Colon (tissue), 2 donors: ENCODE results near the gene VCAM1.

Source experiments
- FAIRE-seq: peaks from 2 replicates; lab custom pipeline; 2012; peaks lifted over from hg19 to GRCh38; lab: Jason Lieb, UNC
- donor health status: control.
- donor health status: control.

The VCAM1 gene

DNA sequence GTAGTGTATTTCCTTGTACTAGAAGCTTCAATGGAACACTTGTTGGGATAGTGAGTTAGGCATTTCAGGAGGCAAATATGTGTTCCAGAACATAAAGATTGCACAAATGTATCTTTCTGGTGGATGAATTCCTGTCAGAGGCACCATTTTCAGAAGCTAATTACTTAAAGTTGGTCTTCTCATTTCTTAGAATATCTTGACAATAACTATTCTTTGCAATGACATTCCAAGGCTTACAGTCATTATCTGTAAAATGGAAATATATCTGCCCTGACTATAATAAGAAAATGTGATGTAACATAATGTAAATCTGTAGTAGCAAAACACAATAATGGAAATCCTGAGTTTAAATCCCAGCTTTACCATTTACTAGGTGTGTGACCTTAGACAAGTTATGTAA is 2.7 kb downstream of the VCAM1 start:
- no peak for FAIRE-seq

DNA sequence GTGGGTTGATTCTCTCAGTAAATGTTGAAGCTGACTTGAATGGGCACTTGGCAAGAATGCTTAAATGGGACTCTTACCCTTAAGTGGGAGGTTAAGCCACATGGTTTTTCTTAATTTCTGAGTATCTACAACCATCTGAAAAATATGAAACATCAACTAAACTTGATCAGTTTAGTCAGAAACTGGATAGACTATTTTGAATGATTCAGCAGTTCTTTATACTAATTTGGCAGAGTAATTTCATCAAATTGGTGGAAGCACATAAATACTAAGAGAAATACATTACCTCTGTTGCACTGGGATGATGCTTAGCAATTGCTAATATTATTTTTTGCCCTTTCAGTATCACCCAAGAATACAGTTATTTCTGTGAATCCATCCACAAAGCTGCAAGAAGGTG is 4.7 kb downstream of the VCAM1 start:
- FAIRE-seq, result no peak

DNA sequence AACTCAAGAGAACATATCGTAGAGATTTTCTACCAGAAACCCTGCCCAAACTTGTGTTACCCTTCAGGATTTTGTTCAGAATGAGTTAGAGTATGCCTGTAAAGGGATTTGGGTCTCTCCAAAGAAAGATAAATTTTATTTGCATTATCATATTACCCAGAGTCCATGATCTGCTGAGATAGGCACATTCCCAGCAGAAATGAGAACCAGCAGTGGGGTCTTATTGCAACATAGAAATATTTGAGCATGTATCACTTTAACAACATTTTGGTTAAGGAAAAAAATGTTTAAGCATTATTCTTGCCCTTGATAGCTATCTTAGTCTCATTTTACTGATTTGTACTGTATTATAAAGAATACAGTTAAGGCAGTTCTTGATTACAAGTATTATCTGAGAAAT is 10.6 kb downstream of the VCAM1 start:
- no peak for FAIRE-seq

DNA sequence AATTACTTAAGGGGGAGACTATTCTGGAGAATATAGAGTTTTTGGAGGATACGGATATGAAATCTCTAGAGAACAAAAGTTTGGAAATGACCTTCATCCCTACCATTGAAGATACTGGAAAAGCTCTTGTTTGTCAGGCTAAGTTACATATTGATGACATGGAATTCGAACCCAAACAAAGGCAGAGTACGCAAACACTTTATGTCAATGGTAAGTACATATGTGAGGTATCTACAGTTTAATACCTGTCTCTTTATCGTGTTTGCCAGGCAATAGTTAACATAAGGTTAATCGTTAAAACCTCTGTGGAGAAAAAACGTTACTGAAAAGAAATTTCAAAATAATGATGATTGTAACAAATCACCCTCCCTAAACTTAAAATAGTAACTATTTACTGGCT is 11.8 kb downstream of the VCAM1 start:
- no peak for FAIRE-seq

DNA sequence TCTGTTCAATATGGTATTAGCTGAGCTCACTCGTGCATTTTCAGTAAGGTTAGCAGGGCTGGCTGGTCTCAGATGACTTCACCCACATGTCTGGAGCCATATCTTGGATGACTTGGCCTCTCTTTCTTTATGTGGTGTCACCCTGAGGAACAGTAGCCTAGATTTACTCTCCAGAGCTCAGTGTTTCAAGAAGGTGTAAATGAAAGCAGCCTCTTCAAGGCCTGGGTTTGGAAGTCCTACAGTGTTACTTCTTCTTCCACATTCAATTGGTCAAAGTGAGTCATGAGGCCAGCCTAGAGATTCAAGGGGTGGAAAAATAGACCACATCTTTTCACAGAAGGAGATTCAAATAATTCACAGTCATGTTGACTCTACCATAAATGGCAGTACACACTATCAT is 12.2 kb downstream of the VCAM1 start:
- no peak for FAIRE-seq

DNA sequence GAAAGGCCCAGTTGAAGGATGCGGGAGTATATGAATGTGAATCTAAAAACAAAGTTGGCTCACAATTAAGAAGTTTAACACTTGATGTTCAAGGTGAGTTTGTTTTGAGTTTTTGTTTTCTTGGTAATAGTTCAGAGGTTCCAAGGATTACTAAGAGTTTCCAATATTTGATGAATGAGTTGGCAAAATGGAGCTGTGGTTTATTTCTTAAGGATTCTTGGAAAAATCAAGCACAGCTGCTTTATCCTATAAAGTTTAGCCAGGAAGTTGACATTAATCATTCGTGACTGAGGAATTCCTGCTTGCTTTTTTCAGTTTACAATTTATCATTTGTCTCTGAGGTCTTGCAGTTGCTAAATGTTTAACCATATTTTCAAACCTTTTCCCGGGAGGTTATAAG is 15.1 kb downstream of the VCAM1 start:
- no peak for FAIRE-seq

DNA sequence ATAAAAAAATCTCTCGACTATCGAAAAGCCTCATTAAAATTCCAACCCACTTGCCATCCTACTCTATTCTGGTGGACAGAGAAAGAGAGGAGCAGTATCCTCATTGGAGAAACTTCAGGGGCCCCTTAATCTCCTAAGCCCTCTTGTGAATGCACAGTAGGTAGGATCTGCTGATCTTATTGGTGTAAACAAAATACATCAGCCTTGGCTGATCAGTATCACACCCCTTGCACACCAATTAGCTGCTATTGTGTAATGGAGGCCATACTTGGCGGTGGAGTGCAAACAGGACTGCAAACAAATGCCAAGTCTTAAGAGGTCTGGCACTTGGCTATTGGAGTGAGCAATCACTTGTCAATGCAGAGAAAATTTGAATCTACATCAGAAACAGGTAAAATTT is 15.7 kb downstream of the VCAM1 start:
- no peak for FAIRE-seq

DNA sequence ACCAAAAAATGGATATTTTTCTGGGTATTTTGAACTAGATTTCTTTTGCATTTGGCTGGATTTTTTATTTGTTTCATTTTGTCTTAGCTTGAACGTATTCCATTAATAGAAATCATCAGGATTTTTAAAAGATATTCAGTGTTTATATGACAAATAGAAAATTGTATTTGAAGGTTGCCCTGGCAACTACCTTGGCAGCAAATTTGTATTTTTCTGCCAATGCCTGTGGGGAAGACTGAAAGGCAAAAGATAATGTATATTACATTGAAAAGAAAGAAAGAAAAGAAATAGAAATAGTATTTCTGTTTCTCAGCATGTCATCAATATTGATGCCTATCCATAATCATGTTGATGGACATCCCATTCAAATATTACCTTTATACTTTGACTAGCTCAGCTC is 16.8 kb downstream of the VCAM1 start:
- FAIRE-seq, result no peak

DNA sequence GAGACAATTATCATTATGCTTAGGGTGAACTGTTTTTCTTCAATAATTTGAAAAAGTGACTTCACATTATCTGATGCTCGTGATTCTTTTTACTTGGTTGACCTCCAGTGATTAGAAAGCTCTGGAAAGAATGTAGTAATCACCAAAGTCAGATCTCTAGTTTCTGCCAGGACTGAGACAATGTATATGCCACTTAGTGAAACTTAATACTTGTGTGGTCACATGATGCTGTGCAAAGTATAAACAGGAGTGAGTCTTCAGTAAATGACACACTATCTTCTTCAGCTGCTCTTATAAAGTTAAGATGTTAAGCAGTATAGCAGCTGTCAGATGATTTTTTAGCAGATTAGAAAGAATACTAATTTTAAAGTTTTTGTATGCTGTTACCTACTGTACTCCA is 17.2 kb downstream of the VCAM1 start:
- no peak for FAIRE-seq

DNA sequence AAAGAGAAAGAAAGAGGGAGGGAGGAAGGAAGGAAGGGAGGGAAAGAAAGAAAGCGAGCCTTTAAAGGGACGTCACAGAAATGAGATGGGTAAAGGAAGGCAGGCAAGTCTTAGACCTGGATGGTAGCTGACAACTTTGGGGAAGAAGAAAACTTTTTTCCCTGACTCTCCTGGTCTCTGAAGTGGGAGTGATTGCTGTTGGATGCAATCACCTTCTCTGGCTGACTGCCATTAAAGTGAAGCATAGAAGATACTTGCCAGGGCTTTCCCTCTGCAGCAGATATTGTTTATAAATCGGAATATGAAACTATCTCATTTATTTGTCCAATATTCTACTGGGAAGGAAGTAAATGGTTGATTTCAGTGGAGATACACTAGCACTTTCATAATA is 27.0 kb downstream of the VCAM1 start:
- no peak for FAIRE-seq

DNA sequence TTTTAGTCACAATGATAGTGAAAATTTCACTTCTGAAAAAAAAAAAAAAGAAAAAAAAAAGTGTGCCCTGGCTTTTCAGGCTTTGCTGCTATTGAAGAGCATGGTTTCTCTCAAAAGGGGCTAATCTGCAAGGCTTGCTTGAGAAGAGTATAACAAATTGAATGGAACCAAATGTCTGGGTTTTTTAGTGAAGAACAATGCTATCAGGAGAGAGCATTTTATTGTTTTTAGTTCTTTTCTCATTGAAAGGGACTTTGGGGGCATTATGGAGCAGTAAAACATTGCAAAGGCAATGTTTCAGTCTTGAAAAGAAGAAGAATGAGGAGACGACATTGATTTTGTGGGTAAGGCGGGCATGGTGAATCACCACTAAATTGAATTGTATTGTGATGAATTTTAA is 28.2 kb downstream of the VCAM1 start:
- FAIRE-seq, result no peak

DNA sequence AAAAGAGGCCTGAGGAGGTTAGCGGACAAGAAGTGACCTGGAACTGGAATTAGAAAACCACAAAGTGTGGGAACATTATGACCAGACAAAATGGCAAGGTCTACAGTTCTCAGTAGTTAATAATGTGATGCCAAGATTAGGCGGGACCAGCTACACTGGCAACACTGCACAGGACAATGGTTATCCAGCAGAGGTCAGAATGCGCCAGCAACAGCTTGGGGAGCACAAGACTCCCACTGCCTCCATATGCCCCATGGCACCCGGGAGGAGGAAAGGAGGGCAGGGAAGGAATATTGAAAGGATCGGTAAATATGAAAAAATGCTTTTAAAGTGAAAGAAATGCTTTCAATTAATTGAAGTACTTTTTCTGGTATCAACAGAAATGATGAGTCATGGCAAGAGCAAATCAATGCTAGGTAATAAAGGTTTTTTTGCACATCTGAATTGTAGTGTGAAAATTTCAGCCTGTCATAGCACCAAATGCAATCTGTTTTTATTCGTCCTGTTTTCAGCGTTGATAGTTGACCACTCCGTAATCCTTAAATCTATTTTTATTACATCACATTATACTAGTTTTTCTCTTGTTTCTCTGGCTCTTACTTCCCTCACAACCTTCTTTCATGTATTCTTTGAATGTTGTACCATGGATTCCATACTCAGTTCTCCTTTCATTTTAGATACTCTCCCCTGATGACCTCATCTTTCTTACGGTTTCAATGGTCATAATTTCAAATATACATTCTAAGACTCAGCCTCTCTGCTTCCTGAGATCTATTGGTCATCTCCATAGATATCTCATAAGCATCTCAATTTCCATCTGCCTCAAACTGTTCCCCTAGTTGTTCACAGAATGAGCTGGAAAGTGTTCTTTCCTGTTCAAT is 30.7 kb downstream of the VCAM1 start:
- FAIRE-seq, result no peak

DNA sequence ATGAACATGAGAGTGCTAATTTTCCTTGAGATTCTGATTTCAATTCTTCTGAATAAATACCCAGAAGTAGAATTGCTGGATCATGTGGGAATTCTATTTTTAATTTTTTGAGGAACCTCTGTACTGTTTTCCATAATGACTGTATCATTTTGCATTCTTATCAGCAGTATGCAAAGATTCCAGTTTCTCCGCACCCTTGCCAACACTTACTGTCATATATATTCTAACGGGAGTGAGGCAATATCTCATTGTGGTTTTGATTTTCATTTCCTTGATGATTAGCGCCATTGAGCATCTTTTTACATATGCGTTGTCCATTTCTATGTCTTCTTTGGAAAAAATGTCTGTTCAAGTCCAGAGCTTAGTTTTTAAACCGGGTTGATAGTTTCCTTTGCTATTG is 33.2 kb downstream of the VCAM1 start:
- FAIRE-seq, result no peak

DNA sequence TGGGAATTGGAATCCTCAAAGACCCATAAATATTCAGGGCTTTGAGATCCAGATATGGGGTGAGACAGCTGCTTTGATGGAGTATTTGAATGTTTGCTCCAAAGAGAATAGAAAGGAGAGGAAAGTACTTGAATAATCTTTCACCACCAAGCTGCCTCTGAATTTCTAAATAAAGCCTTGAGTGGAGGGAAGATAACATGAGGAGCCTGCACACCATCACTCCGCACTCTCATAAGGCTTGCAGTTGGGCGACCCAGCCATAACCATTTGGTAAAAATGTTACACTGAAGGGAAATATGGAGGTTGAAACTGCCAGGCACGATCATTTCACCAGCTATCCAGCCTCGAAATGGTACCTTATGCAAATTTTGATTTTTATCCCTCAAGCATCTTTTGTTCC is 38.4 kb downstream of the VCAM1 start:
- no peak for FAIRE-seq

DNA sequence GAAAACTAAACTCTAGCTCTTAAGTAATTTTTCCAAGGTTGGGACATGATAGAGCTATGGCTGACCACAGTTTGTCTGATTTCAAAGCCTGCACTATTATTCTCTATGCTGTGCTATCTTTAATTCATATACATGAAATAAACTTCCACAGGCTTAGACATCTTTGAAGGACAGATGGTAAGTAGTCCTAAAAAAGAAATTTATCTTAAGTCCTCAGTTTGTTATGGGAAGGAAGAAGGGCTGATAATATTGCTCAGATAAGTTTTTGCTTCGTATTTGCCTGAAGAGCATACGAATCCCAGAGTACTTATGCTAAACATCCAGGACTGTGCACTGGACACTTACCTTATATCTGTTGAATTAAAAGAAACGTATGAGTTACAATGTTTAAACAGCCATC is 39.6 kb downstream of the VCAM1 start:
- no peak for FAIRE-seq

DNA sequence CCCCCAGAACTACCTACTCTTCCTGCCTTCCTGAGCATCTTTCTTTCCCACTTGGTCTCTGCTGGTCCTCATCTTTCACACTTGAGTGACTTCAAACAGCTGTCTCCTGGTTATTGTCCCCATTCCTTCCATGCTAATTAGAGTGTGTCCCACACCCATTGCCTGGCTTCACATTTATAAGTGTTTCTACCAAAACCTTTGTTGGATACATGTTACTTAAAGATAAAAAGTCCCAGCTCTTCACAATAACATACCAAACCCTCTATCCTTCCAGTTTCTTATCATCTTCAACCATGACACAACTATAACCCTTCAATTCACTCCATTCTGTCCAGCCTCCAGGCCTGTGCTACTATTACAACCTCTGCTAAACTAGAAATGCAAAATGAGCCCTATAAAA is 41.0 kb downstream of the VCAM1 start:
- FAIRE-seq, result no peak

DNA sequence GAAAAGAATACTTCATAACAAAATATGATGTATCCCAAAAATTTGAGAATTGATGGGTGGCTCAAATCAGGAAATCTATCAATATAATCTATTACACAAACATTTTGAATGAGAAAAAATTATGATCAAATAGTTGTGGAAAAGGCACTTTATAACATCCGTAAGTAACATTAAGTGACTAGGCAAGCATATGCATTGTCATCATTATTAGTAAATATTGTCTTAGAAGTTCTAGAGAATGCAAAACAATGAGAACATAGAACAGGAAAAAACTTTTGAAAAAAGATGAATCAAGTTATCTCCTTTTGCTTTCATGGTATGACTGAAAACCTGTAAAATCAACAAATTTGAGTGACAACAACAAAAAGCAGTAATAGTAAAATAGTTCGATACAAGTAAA is 42.9 kb downstream of the VCAM1 start:
- FAIRE-seq, result no peak

DNA sequence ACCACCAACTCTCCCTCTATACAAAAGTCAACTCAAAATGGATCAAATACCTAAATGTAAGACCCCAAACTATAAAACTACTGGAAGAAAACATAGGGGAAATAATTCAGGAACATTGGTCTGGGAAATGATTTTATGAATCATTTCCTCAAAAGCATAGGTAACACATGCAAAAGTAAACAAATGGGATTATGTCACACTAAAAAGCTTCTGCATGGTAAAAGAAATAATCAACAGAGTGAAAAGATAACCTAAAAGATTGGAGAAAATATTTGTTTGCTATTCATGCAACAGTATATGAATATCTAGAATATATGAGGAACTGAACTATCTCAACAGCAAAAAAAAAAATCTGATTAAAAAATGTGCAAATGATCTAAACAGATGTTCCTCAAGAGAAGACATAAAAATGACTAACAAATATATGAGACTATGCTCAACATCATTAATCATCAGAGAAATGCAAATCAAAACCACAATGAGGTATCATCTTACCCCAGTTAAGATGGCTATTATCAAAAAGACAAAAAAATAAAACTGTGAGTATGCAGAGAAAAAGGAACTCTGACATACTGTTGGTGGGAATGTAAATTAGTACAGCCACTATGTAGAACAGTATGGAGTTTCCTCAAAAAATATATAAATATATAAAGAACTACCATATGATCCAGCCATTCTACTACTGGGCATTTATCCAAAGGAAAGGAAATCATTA is 47.8 kb downstream of the VCAM1 start:
- no peak for FAIRE-seq

DNA sequence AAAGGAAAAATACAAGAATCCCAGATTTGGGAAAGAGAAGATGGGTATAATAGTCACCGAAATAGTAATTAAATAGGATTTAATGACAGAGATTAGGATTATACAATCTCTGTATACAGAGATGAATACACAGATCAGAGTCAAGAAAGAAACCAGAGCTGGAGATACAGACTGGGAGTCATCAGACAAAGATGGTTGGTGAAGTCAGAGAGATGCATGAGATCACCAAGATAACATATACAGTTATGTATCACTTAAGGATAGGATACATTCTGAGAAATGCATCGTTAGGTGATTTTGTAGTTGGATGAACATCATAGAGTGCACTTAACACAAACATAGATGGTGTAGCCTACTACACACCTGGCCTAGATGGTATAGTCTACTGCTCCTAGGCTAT is 49.8 kb downstream of the VCAM1 start:
- FAIRE-seq, result no peak

DNA sequence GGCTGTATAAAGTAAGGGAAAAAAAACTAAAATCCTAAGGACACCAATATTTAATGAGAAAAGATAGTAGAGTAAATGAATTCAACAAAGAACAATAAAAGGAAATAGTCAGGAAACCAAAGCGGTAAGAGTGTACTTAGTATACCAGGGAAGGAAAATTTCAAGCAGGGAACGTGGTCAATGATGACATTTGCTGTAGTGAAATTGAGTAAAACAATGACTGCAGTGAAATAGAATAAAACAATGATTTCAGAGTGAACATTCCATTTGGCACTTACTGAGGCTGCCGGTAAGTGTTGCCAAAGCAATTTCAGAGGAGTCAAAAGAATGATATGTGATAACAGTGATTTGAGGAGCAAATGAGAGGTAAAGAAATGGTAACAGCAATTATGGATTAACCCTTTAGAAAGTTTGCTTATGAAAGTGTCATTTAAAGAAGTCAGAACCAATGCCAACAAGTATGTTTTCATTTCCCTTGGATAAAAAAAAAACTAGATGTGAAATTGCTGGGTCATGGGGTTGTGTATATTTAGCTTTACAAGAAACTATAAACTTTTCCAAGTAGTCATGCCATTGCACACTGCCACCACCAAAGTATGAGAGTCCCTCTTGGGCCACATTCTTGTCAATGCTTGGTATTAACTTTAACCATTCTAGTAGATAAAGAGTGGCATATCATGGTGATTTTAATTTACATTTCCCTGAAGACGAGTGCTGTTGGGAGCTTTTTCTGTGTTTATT is 50.5 kb downstream of the VCAM1 start:
- no peak for FAIRE-seq

DNA sequence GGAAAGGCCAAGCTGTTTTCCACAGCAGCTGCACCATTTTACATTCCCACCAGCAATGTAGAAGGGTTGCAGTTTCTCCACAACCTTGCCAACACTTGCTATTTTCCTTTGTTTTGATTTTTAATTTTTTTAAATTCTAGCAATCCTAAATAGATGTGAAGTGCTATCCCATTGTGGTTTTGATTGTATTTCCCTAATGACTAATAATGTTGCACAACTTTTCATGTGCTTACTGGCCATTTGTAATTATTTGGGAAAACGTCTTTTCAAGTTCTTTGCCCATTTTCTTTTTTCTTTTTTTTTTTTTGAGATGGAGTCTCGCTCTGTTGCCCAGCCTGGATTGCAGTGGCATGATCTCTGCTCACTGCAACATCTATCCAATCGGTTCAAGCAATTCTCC is 53.9 kb downstream of the VCAM1 start:
- no peak for FAIRE-seq

DNA sequence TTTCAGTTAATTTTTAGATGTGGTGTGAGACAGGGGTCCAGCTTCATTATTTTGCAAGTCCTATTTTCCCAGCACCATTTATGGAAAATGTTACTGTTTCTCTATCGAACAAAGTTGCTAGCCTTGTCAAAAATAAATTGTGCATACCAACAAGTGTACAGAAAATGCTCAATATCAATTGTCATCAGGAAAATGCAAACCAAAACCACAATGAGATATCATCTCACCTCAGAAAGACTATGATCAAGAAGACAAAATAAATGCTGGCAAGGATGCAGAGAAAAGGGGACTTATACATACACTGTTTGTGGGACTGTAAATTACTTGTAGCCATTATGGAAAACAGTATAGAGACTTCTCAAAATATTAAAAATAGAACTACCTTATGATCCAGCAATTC is 54.8 kb downstream of the VCAM1 start:
- FAIRE-seq, result no peak

DNA sequence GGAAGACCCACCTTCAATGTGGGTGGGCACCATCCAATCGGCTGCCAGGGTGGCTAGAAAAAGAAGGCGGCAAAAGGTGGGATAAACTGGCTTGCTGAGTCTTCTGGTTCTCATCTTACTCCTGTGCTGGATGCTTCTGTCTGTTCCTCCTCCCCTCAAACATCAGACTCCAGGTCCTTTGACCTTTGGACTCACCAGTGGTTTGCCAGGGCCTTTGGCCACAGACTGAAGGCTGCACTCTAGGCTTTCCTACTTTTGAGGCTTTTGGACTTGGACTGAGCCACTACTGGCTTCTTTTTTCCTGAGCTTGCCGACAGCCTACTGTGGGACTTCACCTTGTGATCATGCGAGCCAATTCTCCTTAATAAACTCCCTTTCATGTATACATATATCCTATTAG is 55.9 kb downstream of the VCAM1 start:
- FAIRE-seq, result no peak
